Measurements from ENCODE around the gene PCSK5.

GRCh38 chr9:75965231-75965630 is 74.8 kb downstream of the PCSK5 start:
- TF ChIP-seq, protein P1, sequence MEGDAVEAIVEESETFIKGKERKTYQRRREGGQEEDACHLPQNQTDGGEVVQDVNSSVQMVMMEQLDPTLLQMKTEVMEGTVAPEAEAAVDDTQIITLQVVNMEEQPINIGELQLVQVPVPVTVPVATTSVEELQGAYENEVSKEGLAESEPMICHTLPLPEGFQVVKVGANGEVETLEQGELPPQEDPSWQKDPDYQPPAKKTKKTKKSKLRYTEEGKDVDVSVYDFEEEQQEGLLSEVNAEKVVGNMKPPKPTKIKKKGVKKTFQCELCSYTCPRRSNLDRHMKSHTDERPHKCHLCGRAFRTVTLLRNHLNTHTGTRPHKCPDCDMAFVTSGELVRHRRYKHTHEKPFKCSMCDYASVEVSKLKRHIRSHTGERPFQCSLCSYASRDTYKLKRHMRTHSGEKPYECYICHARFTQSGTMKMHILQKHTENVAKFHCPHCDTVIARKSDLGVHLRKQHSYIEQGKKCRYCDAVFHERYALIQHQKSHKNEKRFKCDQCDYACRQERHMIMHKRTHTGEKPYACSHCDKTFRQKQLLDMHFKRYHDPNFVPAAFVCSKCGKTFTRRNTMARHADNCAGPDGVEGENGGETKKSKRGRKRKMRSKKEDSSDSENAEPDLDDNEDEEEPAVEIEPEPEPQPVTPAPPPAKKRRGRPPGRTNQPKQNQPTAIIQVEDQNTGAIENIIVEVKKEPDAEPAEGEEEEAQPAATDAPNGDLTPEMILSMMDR (IDR thresholded peaks at IDR 0.05 in 8 of 11, conservative IDR thresholded peaks at IDR 0.05 in 3 of 11): no peak
- TF ChIP-seq POLR2A (IDR thresholded peaks at IDR 0.05): no peak
